ENCODE results near the gene DNHD1.

The DNHD1 gene

DNA sequence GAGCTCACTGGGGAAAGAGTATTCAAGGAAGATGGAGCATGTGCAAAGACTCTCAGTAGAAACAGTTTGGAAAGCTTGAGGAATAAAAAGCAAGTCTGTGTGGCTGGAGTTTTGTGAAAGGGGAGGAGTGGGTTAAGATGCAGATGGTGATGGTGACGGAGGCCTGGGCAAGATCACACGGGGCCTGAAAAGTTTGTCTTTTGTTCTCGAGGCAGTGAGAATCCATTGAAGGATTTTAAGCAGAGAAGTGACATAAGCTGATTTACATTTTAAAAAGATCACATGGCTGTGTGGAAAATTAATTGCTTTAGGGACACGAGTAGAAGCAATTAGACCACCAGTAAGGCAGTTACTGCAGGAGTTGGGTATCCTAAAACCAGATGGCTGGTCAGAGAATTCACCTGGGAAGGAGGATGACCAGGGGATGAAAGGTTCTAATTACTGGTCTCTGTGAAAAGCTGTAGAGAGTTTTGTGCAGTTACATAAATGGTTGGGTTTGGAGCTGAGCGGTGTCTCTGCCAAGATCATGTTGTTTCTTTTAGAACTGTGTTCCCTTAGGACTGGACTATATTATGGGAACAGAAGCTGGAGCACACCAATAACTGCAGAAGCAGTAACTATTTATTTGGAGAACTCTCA, 99.3 kb downstream of the DNHD1 start:
- no peak for DNase-seq

DNA sequence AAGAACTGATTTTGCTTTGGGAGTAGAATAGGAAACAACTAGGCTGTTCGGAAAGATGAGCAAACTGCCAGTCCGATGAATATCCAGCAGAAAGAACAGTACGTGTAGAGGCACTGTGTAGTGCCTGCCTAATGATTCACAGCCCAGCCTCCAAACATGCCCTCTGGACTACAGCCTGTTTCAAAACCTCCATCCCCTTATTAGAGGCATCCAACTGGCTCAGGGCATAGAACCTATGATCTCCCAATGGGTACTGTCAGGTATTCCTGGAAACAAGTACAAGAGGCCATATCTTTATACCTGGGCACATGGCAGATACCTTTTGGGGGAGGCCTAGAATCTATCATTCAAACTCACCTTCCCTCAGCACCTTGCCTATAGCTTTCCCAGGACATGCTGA, 101.5 kb downstream of the DNHD1 start:
- DNase-seq = no peak

- DNase-seq = no peak
These were observed 102.4 kb downstream of the DNHD1 start for GRCh38 chr11:6599449-6599848.

DNA sequence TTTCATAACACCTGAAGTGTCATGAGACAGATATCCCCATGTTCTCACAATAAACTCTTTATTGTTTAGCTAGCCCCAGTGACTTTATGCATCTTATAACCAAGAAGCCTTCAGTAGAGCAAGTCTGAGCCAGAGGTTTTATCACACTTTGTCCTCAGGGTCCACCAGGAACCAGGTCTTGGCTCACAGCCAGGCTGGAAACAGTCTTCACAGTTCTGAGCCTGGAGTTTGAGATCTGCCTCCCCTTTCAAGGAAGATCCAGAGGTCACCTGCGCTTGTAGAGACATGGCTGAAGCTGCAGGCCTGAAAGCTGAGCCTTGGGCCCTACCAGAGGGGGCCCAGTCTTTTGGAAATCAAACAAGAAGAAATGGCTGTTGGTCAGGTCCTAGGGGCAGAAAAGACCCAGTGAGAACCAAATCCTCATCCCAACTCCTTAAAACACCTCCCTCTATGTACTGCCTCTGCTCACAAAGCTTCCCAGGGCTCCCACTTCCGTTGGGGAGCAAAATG, 102.9 kb downstream of the DNHD1 start:
- no peak for DNase-seq

DNA sequence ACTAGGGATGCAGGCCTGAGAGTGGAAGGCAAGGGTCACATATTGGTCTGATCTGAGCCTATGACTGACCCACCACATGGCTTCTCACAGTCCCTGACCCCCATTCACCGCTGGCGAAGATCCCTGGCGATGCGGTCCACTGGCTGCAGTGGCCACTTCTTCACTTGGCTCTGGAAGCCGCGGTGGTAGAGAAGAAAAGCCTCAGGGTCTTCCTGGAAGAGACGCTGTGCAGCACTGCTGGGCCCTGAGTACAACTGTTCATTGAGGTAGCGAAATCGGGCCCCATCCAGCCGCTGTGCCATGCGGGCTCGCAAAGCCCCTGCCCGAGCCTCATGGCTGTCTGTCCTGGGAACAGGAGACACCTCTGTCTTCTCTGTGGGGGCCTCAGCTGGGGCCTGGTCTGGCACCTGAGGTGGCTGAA, 104.0 kb downstream of the DNHD1 start:
- DNase-seq = no peak

DNA sequence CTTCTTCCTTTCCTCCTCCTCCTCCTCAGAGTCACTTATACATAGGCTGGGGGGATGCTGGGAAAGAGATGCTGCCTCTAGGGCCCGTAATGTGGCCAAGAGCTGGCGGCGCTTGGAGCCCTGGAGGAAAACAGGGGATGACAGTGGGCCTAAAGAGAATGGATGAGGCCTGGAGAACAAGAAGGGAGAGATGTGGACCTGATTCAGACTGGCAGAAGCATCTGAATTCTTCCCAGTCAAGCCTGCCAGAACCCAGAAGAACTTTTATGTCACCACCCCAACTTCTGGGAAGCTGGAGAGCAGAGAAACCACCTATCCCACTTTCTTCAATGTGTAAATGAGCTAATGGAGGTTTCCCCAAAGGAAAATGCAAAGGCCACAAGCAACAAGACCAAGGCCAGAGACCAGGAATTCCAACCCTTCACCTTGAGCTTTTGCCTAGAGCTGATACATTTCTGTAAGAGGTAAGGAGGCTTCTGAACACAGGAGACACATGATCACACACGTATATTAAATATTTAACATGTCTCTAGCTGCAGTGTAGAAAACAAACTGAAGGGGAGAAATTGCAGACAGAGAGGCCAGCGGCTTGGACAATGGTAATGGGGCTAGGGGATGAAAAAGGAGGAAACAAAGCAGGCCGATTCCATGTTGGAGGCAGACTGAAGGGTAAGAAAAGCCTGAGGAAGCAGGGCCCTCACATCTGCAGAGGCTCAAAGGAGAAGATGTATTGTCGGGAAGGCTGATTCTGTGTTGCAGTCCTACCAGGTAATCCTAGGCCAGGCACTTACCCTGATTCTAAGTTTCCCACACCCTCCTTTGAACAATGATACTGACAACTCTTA, 105.2 kb downstream of the DNHD1 start:
- DNase-seq = no peak

GRCh38 chr11:6603287-6604080, 106.4 kb downstream of the DNHD1 start, which contains the start of the genes ILK and RRP8:
TSS of gene ILK (plus strand) at chr11:6603774. CDS start at chr11:6604272, 498 bp downstream.
TSS of gene RRP8 (minus strand) at chr11:6603616. CDS start at chr11:6603502, 114 bp downstream.
- DNase-seq = peak; percentile 75

DNA sequence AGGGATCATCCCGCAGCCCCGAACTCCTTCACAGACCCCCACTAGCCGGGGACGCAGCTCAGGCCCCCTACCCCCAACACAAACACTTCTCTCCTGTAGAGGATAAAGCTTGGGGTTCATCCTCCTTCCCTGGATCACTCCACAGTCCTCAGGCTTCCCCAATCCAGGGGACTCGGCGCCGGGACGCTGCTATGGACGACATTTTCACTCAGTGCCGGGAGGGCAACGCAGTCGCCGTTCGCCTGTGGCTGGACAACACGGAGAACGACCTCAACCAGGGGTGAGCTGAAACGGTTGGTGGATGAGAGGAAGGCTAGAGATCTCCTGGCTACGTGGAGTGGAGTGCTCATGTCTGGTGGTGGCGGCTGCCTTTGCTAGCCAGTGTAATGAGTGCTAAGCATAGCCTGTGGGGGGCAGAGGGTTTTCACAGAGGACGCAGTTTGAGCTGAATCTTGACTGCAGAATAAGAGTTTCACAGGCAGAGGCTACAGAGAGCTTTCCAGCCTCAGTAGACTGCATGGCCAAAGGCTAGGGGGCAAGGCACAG, 107.1 kb downstream of the DNHD1 start:
- DNase-seq = peak; percentile 28

- DNase-seq = no peak
These were observed 107.7 kb downstream of the DNHD1 start for GRCh38 chr11:6604790-6605189.

DNA sequence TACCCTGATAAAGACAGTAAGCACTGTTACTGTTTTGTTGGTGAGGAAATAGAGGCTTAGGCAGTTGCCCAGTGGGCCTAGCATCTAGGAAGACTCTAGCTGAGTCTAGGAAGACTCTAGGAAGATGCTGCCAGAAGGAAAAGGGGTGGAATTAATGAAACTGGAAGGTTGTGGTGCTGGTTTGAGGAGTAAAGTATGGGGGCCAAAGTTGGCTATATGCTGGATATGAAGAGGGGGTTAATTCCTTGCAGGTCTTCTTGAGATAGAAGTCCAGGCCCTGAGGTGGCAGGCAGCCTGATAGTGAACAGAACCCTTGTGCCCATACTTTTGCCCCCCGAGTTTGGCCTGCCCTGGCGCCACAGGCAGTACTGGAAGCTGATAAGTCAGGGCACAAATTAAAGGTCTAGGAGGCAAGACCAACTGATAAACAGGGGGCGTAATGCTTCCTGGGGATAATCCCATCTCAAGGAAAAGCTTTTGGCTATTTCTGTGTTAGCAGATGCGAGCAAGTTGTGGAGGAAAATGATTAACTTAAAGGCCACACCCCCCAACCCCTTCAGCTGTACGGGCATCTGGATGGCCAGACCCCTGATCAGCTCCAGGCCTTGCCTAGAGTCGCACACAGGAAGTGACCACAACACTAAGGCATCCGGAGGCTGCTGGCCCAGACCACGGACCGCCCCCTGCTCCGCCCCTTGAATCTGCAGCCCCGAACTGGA, 109.5 kb downstream of the DNHD1 start:
- peak; percentile 30 for DNase-seq

- DNase-seq = no peak
These were observed 110.2 kb downstream of the DNHD1 start for GRCh38 chr11:6607190-6607795.

DNA sequence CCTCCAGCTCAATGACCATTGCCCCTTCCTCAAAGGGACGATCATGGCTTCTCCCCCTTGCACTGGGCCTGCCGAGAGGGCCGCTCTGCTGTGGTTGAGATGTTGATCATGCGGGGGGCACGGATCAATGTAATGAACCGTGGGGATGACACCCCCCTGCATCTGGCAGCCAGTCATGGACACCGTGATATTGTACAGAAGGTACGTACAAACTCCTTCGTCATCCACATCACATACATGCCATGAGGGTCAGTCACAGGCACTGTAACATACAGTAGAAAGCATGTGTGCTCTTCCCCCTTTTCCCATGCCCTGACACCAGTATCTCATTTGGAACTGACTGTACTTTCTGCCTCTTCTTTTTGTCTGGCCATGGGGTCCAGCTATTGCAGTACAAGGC, 110.9 kb downstream of the DNHD1 start:
- DNase-seq = no peak

- no peak for DNase-seq
These were observed 111.8 kb downstream of the DNHD1 start for GRCh38 chr11:6608726-6609501.

DNA sequence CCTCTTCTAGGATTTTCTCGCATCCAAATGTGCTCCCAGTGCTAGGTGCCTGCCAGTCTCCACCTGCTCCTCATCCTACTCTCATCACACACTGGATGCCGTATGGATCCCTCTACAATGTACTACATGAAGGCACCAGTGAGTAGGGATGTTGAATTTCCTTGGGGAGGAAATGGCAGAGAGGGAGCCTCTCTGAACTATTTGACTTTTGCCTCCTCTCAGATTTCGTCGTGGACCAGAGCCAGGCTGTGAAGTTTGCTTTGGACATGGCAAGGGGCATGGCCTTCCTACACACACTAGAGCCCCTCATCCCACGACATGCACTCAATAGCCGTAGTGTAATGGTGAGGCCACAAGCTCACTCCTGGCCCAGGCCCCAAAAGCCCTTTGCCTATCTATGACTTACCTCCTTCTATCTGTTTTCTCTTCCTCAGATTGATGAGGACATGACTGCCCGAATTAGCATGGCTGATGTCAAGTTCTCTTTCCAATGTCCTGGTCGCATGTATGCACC, 112.5 kb downstream of the DNHD1 start:
- no peak for DNase-seq

DNA sequence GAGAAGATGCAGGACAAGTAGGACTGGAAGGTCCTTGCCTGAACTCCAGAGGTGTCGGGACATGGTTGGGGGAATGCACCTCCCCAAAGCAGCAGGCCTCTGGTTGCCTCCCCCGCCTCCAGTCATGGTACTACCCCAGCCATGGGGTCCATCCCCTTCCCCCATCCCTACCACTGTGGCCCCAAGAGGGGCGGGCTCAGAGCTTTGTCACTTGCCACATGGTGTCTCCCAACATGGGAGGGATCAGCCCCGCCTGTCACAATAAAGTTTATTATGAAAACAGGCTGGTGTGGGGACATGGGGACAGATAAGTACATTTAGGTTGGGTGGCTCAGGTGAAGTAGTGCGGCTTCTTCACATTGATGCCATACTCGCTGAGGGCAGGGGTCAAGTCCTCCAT, 113.5 kb downstream of the DNHD1 start:
- no peak for DNase-seq

- peak; percentile 31 for DNase-seq
These were observed 114.2 kb downstream of the DNHD1 start for GRCh38 chr11:6611092-6611962.

- DNase-seq = no peak
These were observed 114.8 kb downstream of the DNHD1 start for GRCh38 chr11:6611963-6612212.

GRCh38 chr11:6612213-6613041, 115.3 kb downstream of the DNHD1 start, which contains the start of gene TAF10:
TSS of gene TAF10 (minus strand) at chr11:6612216. CDS start at chr11:6612189, 27 bp downstream.
- DNase-seq = peak; percentile 95

DNA sequence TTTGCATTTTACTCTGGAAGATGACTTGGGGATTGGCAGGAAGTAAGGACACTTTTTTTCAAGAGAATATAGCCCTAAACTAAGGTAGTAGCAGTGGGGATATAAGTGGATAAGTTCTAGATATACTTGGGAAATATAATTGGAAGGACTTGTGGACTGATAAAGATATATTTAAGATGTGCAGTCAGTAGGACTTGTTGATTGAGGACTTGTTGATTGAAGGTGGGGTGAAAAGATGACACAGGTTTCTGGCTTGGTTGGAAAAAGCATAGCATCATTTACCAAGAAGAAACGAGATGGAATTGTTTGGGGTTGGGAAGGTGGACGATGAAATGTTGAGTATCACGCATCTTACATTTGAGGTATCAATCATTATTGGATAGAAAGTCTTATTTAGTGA, 116.4 kb downstream of the DNHD1 start:
- DNase-seq = no peak

Measured in T-helper 9 cell (primary cell).